ENCODE measurements around the gene SACS. TPM values are rescaled to one million over a fixed set of nuclear protein-coding genes. Genes with fewer than 3 reads are reported as not detected.
"Not testable (repeated sequence)": the region's sequence is repeated elsewhere in the genome, so short reads cannot be mapped to it uniquely, and the experiment has no call there.

SACS gene
- total RNA-seq, 4 donors from 2014 or later: 12.9 to 32.9 (median 23.5) TPM

- no peak for TF ChIP-seq POLR2A (IDR thresholded peaks at IDR 0.05)
- no peak for TF ChIP-seq EP300 (IDR thresholded peaks at IDR 0.05)
- no peak for TF ChIP-seq CTCF (IDR thresholded peaks at IDR 0.05)
- DNase-seq (ENCODE audit: low spot score in 2 of 2): no peak
- Histone ChIP-seq H3K4me1 (no peaks in the 10 kb centered on the region), H3K36me3 (no peaks in the 10 kb centered on the region), H3K27me3 (no peaks in the 10 kb centered on the region), H3K27ac (no peak overlapping the region), H3K4me3 (no peak overlapping the region), H3K9me3 (peaks cover 0 to 6% (median 0%) of the 10 kb centered on the region in 4 donors)
- 80 to 87% methylated on average over 5 of the region's 5 CpGs for WGBS, 2 donors
Observed at GRCh38 chr13:23408026-23408425, 25.5 kb downstream of the SACS start.

GRCh38 chr13:23401156-23401555 is 32.3 kb downstream of the SACS start:
- not testable (repeated sequence) for H3K36me3 ChIP-seq; DNase-seq (ENCODE audit: low spot score in 2 of 2); H3K27ac ChIP-seq; H3K4me3 ChIP-seq; H3K27me3 ChIP-seq; H3K4me1 ChIP-seq
- 94 to 98% methylated on average over 2 of the region's 2 CpGs for WGBS, 2 donors
- H3K9me3 ChIP-seq: peaks cover 0 to 12% (median 0%) of the 10 kb centered on the region in 4 donors

- Histone ChIP-seq H3K4me1 (no peaks in the 10 kb centered on the region), H3K36me3 (no peaks in the 10 kb centered on the region), H3K9me3 (peaks cover 0 to 7% (median 0%) of the 10 kb centered on the region in 4 donors), H3K27ac (no peak overlapping the region), H3K27me3 (no peaks in the 10 kb centered on the region), H3K4me3 (no peak overlapping the region)
- TF ChIP-seq POLR2A (IDR thresholded peaks at IDR 0.05): no peak
- TF ChIP-seq CTCF (IDR thresholded peaks at IDR 0.05): no peak
- no peak for TF ChIP-seq EP300 (IDR thresholded peaks at IDR 0.05)
- 86 to 88% methylated on average over 6 of the region's 6 CpGs for WGBS, 2 donors
- no peak for DNase-seq (ENCODE audit: low spot score in 2 of 2)
Observed at GRCh38 chr13:23399347-23399746, 34.2 kb downstream of the SACS start.

DNA sequence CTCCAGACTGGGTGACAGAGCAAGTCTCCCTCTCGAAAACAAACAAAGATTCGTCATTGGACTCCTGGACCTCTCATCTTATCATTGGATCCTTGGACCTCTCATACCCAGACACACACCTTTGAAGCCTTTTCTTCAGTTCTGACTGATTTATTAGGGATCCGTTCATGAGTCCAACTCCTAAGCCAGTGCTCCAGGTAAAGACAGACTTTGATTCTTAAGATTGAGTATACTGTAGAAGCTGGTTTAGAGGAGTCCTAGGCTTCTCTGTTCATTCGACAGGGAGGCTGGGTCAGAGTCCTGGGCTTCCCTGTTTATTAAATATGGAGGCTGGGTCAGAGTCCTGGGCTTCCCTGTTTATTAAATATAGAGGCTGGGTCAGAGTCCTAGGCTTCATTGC is 38.7 kb downstream of the SACS start:
- H3K27ac ChIP-seq: no peak overlapping the region
- no peaks in the 10 kb centered on the region for H3K36me3 ChIP-seq
- DNase-seq (ENCODE audit: low spot score in 2 of 2): no peak
- H3K4me3 ChIP-seq: no peak overlapping the region
- 91 to 98% methylated on average over 4 of the region's 4 CpGs for WGBS, 2 donors
- H3K9me3 ChIP-seq: no peaks in the 10 kb centered on the region
- H3K27me3 ChIP-seq: no peaks in the 10 kb centered on the region
- H3K4me1 ChIP-seq: no peaks in the 10 kb centered on the region
- TF ChIP-seq POLR2A (IDR thresholded peaks at IDR 0.05) (no peak), EP300 (IDR thresholded peaks at IDR 0.05) (no peak), CTCF (IDR thresholded peaks at IDR 0.05) (no peak)

- TF ChIP-seq EP300 (IDR thresholded peaks at IDR 0.05) (no peak), CTCF (IDR thresholded peaks at IDR 0.05) (no peak)
- no peak for DNase-seq (ENCODE audit: low spot score in 2 of 2)
- 80 to 91% methylated on average over 9 of the region's 9 CpGs for WGBS, 2 donors
- H3K36me3 ChIP-seq: no peaks in the 10 kb centered on the region
- no peak overlapping the region for H3K4me3 ChIP-seq
- H3K4me1 ChIP-seq: no peaks in the 10 kb centered on the region
- H3K9me3 ChIP-seq: no peaks in the 10 kb centered on the region
- H3K27ac ChIP-seq: no peak overlapping the region
- H3K27me3 ChIP-seq: no peaks in the 10 kb centered on the region
Observed at GRCh38 chr13:23392925-23393645, 40.4 kb downstream of the SACS start.
